22Rv1 (cell line): ENCODE measurements around the gene LTBR.

Source experiments
- CTCF ChIP-seq: fragments of 450-650 bp; IDR thresholded peaks from 2 replicates; pipeline ENCODE4 v1.5.1; 2017; ENCODE audit warnings: mild to moderate bottlenecking
- ZFX ChIP-seq: fragments of 450-650 bp; IDR thresholded peaks from 2 replicates; pipeline ENCODE4 v1.6.1; 2017; ENCODE audit warnings: antibody characterized with exemption, borderline replicate concordance

- TF ChIP-seq CTCF (no peak), ZFX (no peak)
These were observed 10.8 kb upstream of the LTBR start for GRCh38 chr12:6373022-6373787.
